ENCODE measurements around the gene SDHAF1.
"Not testable (repeated sequence)": the region's sequence is repeated elsewhere in the genome, so short reads cannot be mapped to it uniquely, and the experiment has no call there.

Gene SDHAF1

DNA sequence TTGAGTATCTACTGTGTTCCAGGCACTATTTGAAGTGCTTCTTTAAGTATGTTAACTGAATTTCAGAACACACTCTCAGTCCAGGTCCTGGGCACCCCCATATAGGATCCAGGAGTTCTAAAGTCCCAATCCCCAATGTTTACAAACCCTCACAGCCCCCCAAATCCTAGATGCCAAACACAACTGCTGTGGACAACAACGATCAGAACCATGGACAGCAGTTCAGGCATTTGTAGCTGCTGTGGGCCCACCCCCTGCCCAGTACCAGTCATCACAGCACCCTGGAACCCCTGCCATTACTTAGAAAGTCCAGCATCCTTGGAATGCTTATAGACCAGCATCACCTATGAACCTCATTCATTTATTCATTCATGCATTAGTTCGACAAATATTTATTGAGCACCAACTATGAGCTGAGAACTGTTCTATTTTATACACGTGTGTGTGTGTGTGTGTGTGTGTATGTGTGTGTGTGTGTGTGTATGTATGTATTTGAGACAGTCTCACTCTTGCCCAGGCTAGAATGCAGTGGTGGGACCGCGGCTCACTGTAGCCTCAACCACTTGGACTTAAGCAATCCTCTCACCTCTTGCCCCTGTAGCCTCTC, 19.3 kb upstream of the SDHAF1 start:
- H3K27me3 ChIP-seq (ENCODE audit: control insufficient read depth, insufficient read depth, low read length), result peaks cover 7% of the 10 kb centered on the region
- no peak overlapping the region for H3K9ac ChIP-seq (ENCODE audit: low read length)
- H3K27ac ChIP-seq (ENCODE audit: low read depth, low read length), result no peak overlapping the region
- no peak overlapping the region for H3K4me3 ChIP-seq (ENCODE audit: low read length)
- no peaks in the 10 kb centered on the region for H3K4me1 ChIP-seq (ENCODE audit: control insufficient read depth, insufficient read depth, low read length)
- H3K36me3 ChIP-seq (ENCODE audit: control insufficient read depth, insufficient read depth, low read length), result no peaks in the 10 kb centered on the region

DNA sequence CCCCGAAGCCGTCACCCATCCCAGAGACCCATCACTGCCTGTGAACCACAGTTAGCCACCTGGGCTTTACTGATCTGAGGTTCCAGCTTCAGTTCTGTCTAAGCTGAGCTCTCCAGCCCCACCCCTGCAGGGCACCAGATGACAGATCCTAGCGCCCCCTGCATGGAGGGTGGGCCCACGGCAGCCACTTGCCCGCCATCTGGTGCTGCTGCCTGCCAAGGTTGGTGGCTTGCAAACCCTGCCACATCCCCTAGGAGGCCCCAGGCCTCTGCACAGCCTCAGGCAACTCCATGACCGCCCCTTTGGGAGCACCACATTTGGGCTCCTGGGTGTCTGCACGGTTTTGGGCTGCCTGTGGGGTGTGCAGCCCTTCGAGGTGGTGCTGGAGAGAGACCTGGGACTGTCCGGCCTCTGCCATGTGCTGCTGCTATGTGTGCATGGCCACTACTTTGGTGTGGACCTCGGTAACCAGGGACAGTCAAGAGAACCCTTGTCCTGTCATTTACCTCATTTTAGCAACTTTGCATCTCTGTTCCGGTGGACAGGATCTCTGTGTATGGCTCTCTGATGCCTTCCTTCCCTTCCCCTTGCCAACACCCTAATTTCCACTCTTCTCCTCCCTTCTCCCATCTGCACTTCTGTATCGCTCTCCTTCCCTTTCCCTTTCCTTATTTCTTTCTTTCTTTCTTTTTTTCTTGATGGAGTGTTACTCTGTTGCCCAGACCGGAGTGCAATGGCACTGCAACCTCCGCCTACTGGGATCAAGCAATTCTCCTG, 17.4 kb upstream of the SDHAF1 start:
- H3K27me3 ChIP-seq (ENCODE audit: control insufficient read depth, insufficient read depth, low read length), result peaks cover 7% of the 10 kb centered on the region
- no peak overlapping the region for H3K9ac ChIP-seq (ENCODE audit: low read length)
- H3K36me3 ChIP-seq (ENCODE audit: control insufficient read depth, insufficient read depth, low read length), result no peaks in the 10 kb centered on the region
- no peak overlapping the region for H3K27ac ChIP-seq (ENCODE audit: low read depth, low read length)
- no peaks in the 10 kb centered on the region for H3K4me1 ChIP-seq (ENCODE audit: control insufficient read depth, insufficient read depth, low read length)
- H3K4me3 ChIP-seq (ENCODE audit: low read length), result no peak overlapping the region

GRCh38 chr19:35978271-35978670, 16.7 kb upstream of the SDHAF1 start:
- H3K36me3 ChIP-seq (ENCODE audit: control insufficient read depth, insufficient read depth, low read length), result no peaks in the 10 kb centered on the region
- peaks cover 7% of the 10 kb centered on the region for H3K27me3 ChIP-seq (ENCODE audit: control insufficient read depth, insufficient read depth, low read length)
- no peaks in the 10 kb centered on the region for H3K4me1 ChIP-seq (ENCODE audit: control insufficient read depth, insufficient read depth, low read length)
- H3K9ac ChIP-seq (ENCODE audit: low read length), result no peak overlapping the region
- H3K27ac ChIP-seq (ENCODE audit: low read depth, low read length), result no peak overlapping the region
- H3K4me3 ChIP-seq (ENCODE audit: low read length), result no peak overlapping the region

GRCh38 chr19:35978832-35979365, 16.1 kb upstream of the SDHAF1 start:
- Histone ChIP-seq H3K9ac (ENCODE audit: low read length) (no peak overlapping the region), H3K36me3 (ENCODE audit: control insufficient read depth, insufficient read depth, low read length) (no peaks in the 10 kb centered on the region), H3K4me1 (ENCODE audit: control insufficient read depth, insufficient read depth, low read length) (no peaks in the 10 kb centered on the region), H3K4me3 (ENCODE audit: low read length) (no peak overlapping the region), H3K27me3 (ENCODE audit: control insufficient read depth, insufficient read depth, low read length) (peaks cover 7% of the 10 kb centered on the region), H3K27ac (ENCODE audit: low read depth, low read length) (no peak overlapping the region)

DNA sequence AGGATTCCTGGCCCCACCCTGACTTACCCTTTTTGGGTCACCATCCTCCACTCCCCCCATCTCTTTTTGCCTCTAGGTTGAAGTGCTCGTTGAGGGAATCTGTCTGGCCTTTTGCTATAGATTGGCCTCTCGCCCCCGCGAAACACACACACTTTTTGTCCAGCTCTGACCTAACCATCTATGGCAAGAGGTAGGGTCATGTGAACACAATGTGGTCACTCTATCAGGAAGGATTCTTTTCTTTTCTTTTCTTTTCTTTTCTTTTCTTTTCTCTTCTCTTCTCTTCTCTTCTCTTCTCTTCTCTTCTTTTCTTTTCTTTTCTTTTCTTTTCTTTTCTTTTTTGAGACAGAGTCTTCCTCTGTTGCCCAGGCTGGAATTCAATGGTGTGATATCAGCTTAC, 14.0 kb upstream of the SDHAF1 start:
- not testable (repeated sequence) for H3K9ac ChIP-seq (ENCODE audit: low read length); H3K36me3 ChIP-seq (ENCODE audit: control insufficient read depth, insufficient read depth, low read length); H3K27ac ChIP-seq (ENCODE audit: low read depth, low read length); H3K4me1 ChIP-seq (ENCODE audit: control insufficient read depth, insufficient read depth, low read length); H3K4me3 ChIP-seq (ENCODE audit: low read length); H3K27me3 ChIP-seq (ENCODE audit: control insufficient read depth, insufficient read depth, low read length)

DNA sequence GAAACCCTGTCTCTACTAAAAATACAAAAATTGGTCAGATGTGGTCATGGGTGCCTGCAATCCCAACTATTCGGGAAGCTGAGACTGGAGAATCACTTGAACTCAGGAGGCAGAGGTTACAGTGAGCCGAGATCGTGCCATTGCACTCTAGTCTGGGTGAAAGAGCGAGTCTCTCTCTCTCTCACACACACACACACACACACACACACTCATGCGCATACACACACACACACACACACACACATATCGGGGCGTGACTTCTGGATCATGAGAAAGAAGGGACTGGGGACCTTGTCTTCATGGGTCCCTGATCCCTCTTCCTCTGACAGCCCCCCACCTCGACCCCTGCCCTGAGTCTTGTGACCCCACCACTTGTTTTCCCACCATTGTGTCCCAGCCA, 11.8 kb upstream of the SDHAF1 start:
- Histone ChIP-seq H3K4me3 (ENCODE audit: low read length) (no peak overlapping the region), H3K9ac (ENCODE audit: low read length) (no peak overlapping the region), H3K27ac (ENCODE audit: low read depth, low read length) (no peak overlapping the region), H3K4me1 (ENCODE audit: control insufficient read depth, insufficient read depth, low read length) (no peaks in the 10 kb centered on the region), H3K36me3 (ENCODE audit: control insufficient read depth, insufficient read depth, low read length) (no peaks in the 10 kb centered on the region), H3K27me3 (ENCODE audit: control insufficient read depth, insufficient read depth, low read length) (peaks cover 12% of the 10 kb centered on the region)

GRCh38 chr19:35986111-35986510, 8.9 kb upstream of the SDHAF1 start:
- no peak overlapping the region for H3K4me3 ChIP-seq (ENCODE audit: low read length)
- no peaks in the 10 kb centered on the region for H3K4me1 ChIP-seq (ENCODE audit: control insufficient read depth, insufficient read depth, low read length)
- H3K9ac ChIP-seq (ENCODE audit: low read length), result no peak overlapping the region
- H3K27me3 ChIP-seq (ENCODE audit: control insufficient read depth, insufficient read depth, low read length), result peaks cover 8% of the 10 kb centered on the region
- H3K36me3 ChIP-seq (ENCODE audit: control insufficient read depth, insufficient read depth, low read length), result no peaks in the 10 kb centered on the region
- H3K27ac ChIP-seq (ENCODE audit: low read depth, low read length), result no peak overlapping the region

- Histone ChIP-seq H3K27ac (ENCODE audit: low read depth, low read length) (no peak overlapping the region), H3K27me3 (ENCODE audit: control insufficient read depth, insufficient read depth, low read length) (peaks cover 8% of the 10 kb centered on the region), H3K4me3 (ENCODE audit: low read length) (no peak overlapping the region), H3K4me1 (ENCODE audit: control insufficient read depth, insufficient read depth, low read length) (no peaks in the 10 kb centered on the region), H3K36me3 (ENCODE audit: control insufficient read depth, insufficient read depth, low read length) (no peaks in the 10 kb centered on the region), H3K9ac (ENCODE audit: low read length) (no peak overlapping the region)
Measured at GRCh38 chr19:35986664-35987570, 8.1 kb upstream of the SDHAF1 start.

- Histone ChIP-seq H3K36me3 (ENCODE audit: control insufficient read depth, insufficient read depth, low read length) (no peaks in the 10 kb centered on the region), H3K9ac (ENCODE audit: low read length) (no peak overlapping the region), H3K4me1 (ENCODE audit: control insufficient read depth, insufficient read depth, low read length) (no peaks in the 10 kb centered on the region), H3K27ac (ENCODE audit: low read depth, low read length) (no peak overlapping the region), H3K27me3 (ENCODE audit: control insufficient read depth, insufficient read depth, low read length) (peaks cover 8% of the 10 kb centered on the region), H3K4me3 (ENCODE audit: low read length) (no peak overlapping the region)
Measured at GRCh38 chr19:35987571-35987896, 7.5 kb upstream of the SDHAF1 start.

GRCh38 chr19:35988824-35989223, 6.2 kb upstream of the SDHAF1 start:
- no peak overlapping the region for H3K27ac ChIP-seq (ENCODE audit: low read depth, low read length)
- peaks cover 8% of the 10 kb centered on the region for H3K27me3 ChIP-seq (ENCODE audit: control insufficient read depth, insufficient read depth, low read length)
- H3K4me3 ChIP-seq (ENCODE audit: low read length), result no peak overlapping the region
- H3K4me1 ChIP-seq (ENCODE audit: control insufficient read depth, insufficient read depth, low read length), result no peaks in the 10 kb centered on the region
- no peak overlapping the region for H3K9ac ChIP-seq (ENCODE audit: low read length)
- H3K36me3 ChIP-seq (ENCODE audit: control insufficient read depth, insufficient read depth, low read length), result no peaks in the 10 kb centered on the region

DNA sequence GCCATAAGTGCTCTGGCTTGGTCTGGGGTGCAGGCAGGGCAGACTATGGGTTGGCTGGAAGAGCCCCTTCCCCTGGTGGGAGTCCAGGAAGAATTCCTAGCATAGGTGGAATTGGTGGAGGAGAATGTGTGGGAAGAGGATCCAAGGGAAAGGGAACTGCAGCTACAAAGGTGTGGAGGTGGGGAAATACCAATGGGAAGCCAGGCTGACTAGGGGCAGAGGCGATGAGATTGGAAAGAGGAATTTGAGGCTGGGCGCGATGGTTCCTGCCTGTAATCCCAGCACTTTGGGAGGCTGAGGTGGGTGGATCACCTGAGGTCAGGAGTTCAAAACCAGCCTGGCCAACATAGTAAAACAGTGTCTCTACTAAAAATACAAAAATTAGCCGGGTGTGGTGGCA, 4.8 kb upstream of the SDHAF1 start:
- Histone ChIP-seq H3K27me3 (ENCODE audit: control insufficient read depth, insufficient read depth, low read length) (peaks cover 8% of the 10 kb centered on the region), H3K4me3 (ENCODE audit: low read length) (no peak overlapping the region), H3K27ac (ENCODE audit: low read depth, low read length) (no peak overlapping the region), H3K4me1 (ENCODE audit: control insufficient read depth, insufficient read depth, low read length) (peaks cover 3% of the 10 kb centered on the region), H3K36me3 (ENCODE audit: control insufficient read depth, insufficient read depth, low read length) (no peaks in the 10 kb centered on the region), H3K9ac (ENCODE audit: low read length) (no peak overlapping the region)

Data from rectal smooth muscle tissue (tissue), 1 donor.